LNCaP clone FGC (cell line): Measurements from ENCODE around the gene NTN4.
"Not testable (repeated sequence)": the region's sequence is repeated elsewhere in the genome, so short reads cannot be mapped to it uniquely, and the experiment has no call there.

Experiments
- DNase-seq: peaks from one replicate; pipeline ENCODE4 v3.0.0-alpha.2; 2011; ENCODE audit warnings: low read depth
- H3K4me3 ChIP-seq: 2 replicates; pipeline ENCODE4 v1.5.1; 2011; ENCODE audit warnings: mild to moderate bottlenecking, low read depth, low read length, control low read depth
- CTCF ChIP-seq: IDR thresholded peaks from 2 replicates; pipeline ENCODE4 v1.5.1; 2012; ENCODE audit warnings: mild to moderate bottlenecking; ENCODE audit not compliant: control insufficient read depth, insufficient read depth; ENCODE audit errors: extremely low read depth

The NTN4 gene

DNA sequence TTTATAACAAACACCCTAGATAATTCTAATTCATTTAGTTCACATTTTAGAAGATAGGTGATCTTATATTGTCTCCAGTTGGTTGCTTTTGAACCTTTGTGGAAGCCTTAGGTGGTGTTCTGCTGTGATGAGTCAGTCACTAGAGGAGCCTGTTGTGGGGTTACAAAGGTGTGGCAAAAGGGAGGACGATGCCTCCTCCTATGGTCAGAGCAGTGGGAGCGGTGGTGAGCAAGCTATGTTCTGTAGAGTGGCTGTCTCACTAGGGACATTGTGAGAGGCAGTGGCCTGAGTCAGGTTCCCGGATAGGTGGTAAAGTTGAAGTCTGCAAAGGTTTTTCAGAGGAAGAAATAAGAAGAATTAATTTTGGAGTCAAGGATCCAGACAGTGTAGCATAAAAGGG lies 167.7 kb downstream of the NTN4 start:
- TF ChIP-seq CTCF: no peak
- no peak for DNase-seq
- no peak overlapping the region for H3K4me3 ChIP-seq

DNA sequence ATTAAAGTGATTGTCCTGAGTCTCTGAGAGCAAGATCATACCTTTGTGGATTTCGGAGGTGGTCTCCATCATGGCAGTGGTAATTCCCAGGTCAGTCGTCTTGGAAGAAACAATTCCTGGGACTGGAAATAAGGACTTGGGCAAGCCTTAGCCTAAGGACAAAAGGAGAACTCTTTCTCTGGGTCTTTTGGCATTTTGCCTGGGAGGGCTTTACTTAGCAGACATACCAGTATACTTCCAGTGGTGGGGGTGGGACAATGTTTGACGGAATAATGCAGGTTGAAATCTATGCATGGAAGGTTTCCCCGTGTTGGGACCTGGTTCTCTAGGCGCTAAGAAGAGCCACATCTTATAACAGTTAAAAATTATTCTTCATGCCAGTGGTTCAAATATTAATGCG lies 168.8 kb downstream of the NTN4 start:
- H3K4me3 ChIP-seq: no peak overlapping the region
- DNase-seq: no peak
- no peak for TF ChIP-seq CTCF

GRCh38 chr12:95620171-95620570 lies 170.4 kb downstream of the NTN4 start:
- TF ChIP-seq CTCF: no peak
- H3K4me3 ChIP-seq: no peak overlapping the region
- no peak for DNase-seq

DNA sequence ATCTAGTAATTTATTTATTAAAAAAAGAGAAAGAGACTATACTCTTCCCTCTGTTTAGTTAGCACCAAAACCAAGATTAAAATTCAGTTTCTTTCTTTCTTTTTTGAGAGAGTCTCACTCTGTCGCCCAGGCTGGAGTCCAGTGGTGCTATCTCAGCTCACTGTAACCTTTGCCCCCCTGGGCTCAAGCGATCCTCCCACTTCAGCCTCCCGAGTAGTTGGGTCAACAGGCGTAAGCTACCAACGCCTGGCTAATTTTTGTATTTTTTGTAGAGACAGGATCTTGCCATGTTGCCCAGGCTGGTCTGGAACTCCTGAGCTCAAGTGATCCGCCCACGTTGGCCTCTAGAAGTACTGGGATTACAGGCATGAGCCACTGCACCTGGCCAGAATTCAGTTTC lies 174.1 kb downstream of the NTN4 start:
- not testable (repeated sequence) for H3K4me3 ChIP-seq, DNase-seq

- no peak overlapping the region for H3K4me3 ChIP-seq
- no peak for DNase-seq
- no peak for TF ChIP-seq CTCF
Measured at GRCh38 chr12:95615749-95616148, 174.8 kb downstream of the NTN4 start.

DNA sequence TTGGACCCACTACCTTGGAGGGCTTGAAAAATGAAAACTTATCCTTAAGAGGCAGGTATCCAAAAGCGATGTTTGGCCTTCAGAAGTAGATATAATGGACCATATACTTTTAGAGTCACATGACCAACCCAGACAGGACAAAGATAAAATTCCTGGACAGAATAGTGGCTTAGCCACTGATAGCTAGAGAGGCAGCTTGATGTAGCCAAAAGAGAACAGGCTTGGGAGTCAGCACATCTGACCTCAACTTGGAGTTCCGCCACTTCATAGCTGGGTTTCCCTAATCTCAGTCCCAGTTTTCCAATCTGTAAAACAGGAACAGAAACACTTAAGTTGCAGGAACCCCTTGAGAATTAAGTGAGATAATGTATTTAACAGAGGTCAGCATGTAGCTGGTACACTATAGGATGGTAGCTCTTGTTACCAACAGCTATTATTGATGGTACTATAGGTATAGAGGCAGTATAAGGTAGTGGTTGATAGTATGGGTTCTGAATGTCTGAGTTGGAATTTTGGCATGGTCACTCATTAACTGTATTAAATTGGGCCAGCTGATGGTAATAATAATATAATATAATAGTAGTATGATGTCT lies 176.1 kb downstream of the NTN4 start:
- no peak for TF ChIP-seq CTCF
- H3K4me3 ChIP-seq: no peak overlapping the region
- no peak for DNase-seq

- no peak for DNase-seq
- TF ChIP-seq CTCF: no peak
- H3K4me3 ChIP-seq: no peak overlapping the region
Measured at GRCh38 chr12:95613021-95613420, 177.5 kb downstream of the NTN4 start.

DNA sequence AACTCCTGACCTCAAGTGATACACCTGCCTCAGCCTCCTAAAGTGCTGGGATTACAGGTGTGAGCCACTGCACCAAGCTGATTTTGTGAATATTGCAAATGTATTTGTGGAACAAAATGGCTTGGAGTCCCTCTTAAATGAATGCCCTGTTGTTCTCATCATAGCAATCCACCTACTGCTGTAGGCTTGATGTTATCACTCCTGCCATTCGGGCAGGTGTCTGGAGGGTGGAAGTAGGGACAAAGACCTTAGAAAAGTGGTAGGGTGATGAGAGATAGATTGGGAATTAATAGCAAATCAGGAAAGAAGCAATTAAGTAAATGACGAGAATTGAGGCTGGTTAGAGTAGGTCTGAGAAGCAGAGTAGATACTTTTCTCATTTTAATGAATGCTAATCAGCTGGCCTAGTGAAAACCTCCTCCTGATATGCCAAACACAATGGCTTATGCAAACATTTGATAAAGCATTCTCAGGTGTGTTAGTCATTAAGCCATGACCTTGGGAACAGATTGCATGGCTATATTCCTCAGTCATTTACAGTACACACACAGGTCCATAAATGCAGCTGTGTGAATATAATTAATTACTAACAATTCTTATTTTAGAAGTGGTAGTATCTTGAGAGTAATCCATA lies 178.8 kb downstream of the NTN4 start:
- no peak for DNase-seq
- H3K4me3 ChIP-seq: no peak overlapping the region
- TF ChIP-seq CTCF: no peak
